HEK293 (cell line): ENCODE results near the gene VASP.

Experiments
- CTCF ChIP-seq: fragments of 450-650 bp; formaldehyde crosslinking; IDR thresholded peaks from 2 replicates; pipeline ENCODE4 v1.5.1; 2016; ENCODE audit warnings: missing biosample characterization, missing genetic modification characterization
- MYNN ChIP-seq: fragments of 450-650 bp; formaldehyde crosslinking; IDR thresholded peaks from 2 replicates; pipeline ENCODE4 v1.5.1; 2016; ENCODE audit warnings: missing biosample characterization, missing genetic modification characterization, borderline replicate concordance
- REST ChIP-seq: fragments of 450-650 bp; formaldehyde crosslinking; IDR thresholded peaks from 2 replicates; pipeline ENCODE4 v1.5.1; 2016; ENCODE audit warnings: missing biosample characterization, missing genetic modification characterization
- TRIM28 ChIP-seq: IDR thresholded peaks from 2 replicates; pipeline ENCODE4 v1.6.1; 2011; ENCODE audit warnings: low read length, control low read depth, borderline replicate concordance
- YY1 ChIP-seq: fragments of 450-650 bp; formaldehyde crosslinking; IDR thresholded peaks from 2 replicates; pipeline ENCODE4 v1.5.1; 2018; ENCODE audit warnings: missing biosample characterization, missing genetic modification characterization
- ZBTB20 ChIP-seq: fragments of 450-650 bp; formaldehyde crosslinking; IDR thresholded peaks from 2 replicates; pipeline ENCODE4 v1.5.1; 2016; ENCODE audit warnings: missing biosample characterization, missing genetic modification characterization
- ZNF16 ChIP-seq: fragments of 450-650 bp; formaldehyde crosslinking; IDR thresholded peaks from 2 replicates; pipeline ENCODE4 v1.5.1; 2016; ENCODE audit warnings: low read depth, missing biosample characterization, missing genetic modification characterization
- ZNF18 ChIP-seq: fragments of 450-650 bp; formaldehyde crosslinking; IDR thresholded peaks from 2 replicates; pipeline ENCODE4 v1.5.1; 2016; ENCODE audit warnings: missing biosample characterization, missing genetic modification characterization
- ZNF248 ChIP-seq: fragments of 450-650 bp; formaldehyde crosslinking; IDR thresholded peaks from 2 replicates; pipeline ENCODE4 v1.5.1; 2017; ENCODE audit warnings: missing biosample characterization, missing genetic modification characterization
- ZNF292 ChIP-seq: fragments of 450-650 bp; formaldehyde crosslinking; IDR thresholded peaks from 2 replicates; pipeline ENCODE4 v1.5.1; 2016; ENCODE audit warnings: low read depth, missing biosample characterization, missing genetic modification characterization, borderline replicate concordance
- ZNF362 ChIP-seq: fragments of 450-650 bp; formaldehyde crosslinking; IDR thresholded peaks from 2 replicates; pipeline ENCODE4 v1.5.1; 2016; ENCODE audit warnings: missing biosample characterization, missing genetic modification characterization
- ZNF366 ChIP-seq: fragments of 450-650 bp; formaldehyde crosslinking; conservative IDR thresholded peaks from 2 replicates; pipeline ENCODE4 v1.5.1; 2016; ENCODE audit warnings: missing biosample characterization, missing genetic modification characterization
- ZNF416 ChIP-seq: fragments of 450-650 bp; formaldehyde crosslinking; IDR thresholded peaks from 2 replicates; pipeline ENCODE4 v1.5.1; 2016; ENCODE audit warnings: missing biosample characterization, missing genetic modification characterization
- ZNF549 ChIP-seq: fragments of 450-650 bp; IDR thresholded peaks from 2 replicates; pipeline ENCODE4 v1.5.1; 2018; ENCODE audit warnings: missing biosample characterization, missing genetic modification characterization, mild to moderate bottlenecking, inconsistent platforms, moderate library complexity

- TF ChIP-seq CTCF (peak; percentile 95), ZNF292 (tag by site-specific recombination) (no peak), ZNF416 (tag by site-specific recombination) (no peak), ZNF366 (tag by site-specific recombination) (0 out of 2 replicates have a peak, but pooled peaks have one; percentile 45), ZNF362 (no peak), YY1 (tag by site-specific recombination) (no peak), ZNF549 (tag by site-specific recombination) (no peak), ZNF18 (tag by site-specific recombination) (no peak), TRIM28 (peak; percentile 78; the same call in 1 of the 2 replicates), REST (tag by site-specific recombination) (no peak), ZNF16 (tag by site-specific recombination) (no peak), ZNF248 (tag by site-specific recombination) (no peak), MYNN (tag by site-specific recombination) (peak; percentile 96), ZBTB20 (tag by site-specific recombination) (no peak)
These were observed 28.6 kb upstream of the VASP start for GRCh38 chr19:45478454-45479238.
